IMR-90 (cell line): ENCODE measurements around the gene ACAP1. TPM values are rescaled to one million over a fixed set of nuclear protein-coding genes. Genes with fewer than 3 reads are reported as not detected.
"Not testable (repeated sequence)": the region's sequence is repeated elsewhere in the genome, so short reads cannot be mapped to it uniquely, and the experiment has no call there.

Experiments
- ATAC-seq: fragments of 200-7000 bp; cut with Tn5 transposase; 2 replicates; pipeline ENCODE4 v1.9.1; 2020; ENCODE audit warnings: low read depth, mild to moderate bottlenecking, moderate library complexity
- BruUV-seq: library from RNA; stranded (reverse); fragments of 400-500 nt; replicated peaks from 2 replicates; lab custom pipeline; 2021; lab: Mats Ljungman, UMichigan
- CTCF ChIA-PET: fragments of 300-600 bp; formaldehyde crosslinking; extraction: SDS; loops from one replicate; lab custom pipeline; 2021; ENCODE audit warnings: antibody characterized with exemption; lab: Yijun Ruan, JAX
- POLR2A ChIA-PET: fragments of 300-600 bp; sonication (Branson Sonifier 250); formaldehyde crosslinking; loops from one replicate; lab custom pipeline; 2022; ENCODE audit warnings: antibody characterized with exemption; ENCODE audit not compliant: unreplicated experiment; lab: Charles Lee
- DNase-seq: peaks from one replicate; pipeline ENCODE4 v3.0.0; 2013
- H2AFZ ChIP-seq: replicated peaks from 2 replicates; pipeline ENCODE3; 2013; ENCODE audit warnings: low read length, mild to moderate bottlenecking; ENCODE audit not compliant: poor library complexity
- H2AK5ac ChIP-seq: 2 replicates; pipeline ENCODE4 v1.6.1; 2013; ENCODE audit warnings: low read depth, low read length, inconsistent platforms
- H2AK9ac ChIP-seq: replicated peaks from 2 replicates; pipeline ENCODE3; 2013; ENCODE audit warnings: mild to moderate bottlenecking, low read depth, low read length, moderate library complexity; ENCODE audit not compliant: poor library complexity
- H2BK120ac ChIP-seq: 2 replicates; pipeline ENCODE4 v1.6.1; 2013; ENCODE audit warnings: low read depth, low read length, inconsistent platforms
- H2BK15ac ChIP-seq: 3 replicates; pipeline ENCODE4 v1.6.1; 2013; ENCODE audit warnings: low read depth, low read length, inconsistent platforms
- H2BK20ac ChIP-seq: 2 replicates; pipeline ENCODE4 v1.6.1; 2013; ENCODE audit warnings: low read depth, mild to moderate bottlenecking, inconsistent platforms, low read length, moderate library complexity
- H2BK5ac ChIP-seq: 2 replicates; pipeline ENCODE4 v1.6.1; 2013; ENCODE audit warnings: mild to moderate bottlenecking, low read depth, low read length, inconsistent platforms; ENCODE audit not compliant: poor library complexity, severe bottlenecking
- H3K14ac ChIP-seq: replicated peaks from 2 replicates; pipeline ENCODE4 v1.6.1; 2013; ENCODE audit warnings: low read depth, low read length, inconsistent platforms
- H3K18ac ChIP-seq: 2 replicates; pipeline ENCODE4 v1.6.1; 2013; ENCODE audit warnings: low read depth, low read length, control low read depth
- H3K23ac ChIP-seq: 2 replicates; pipeline ENCODE4 v1.6.1; 2013; ENCODE audit warnings: low read depth, low read length, inconsistent platforms
- H3K27ac ChIP-seq: 2 replicates; pipeline ENCODE4 v1.5.1; 2013; ENCODE audit warnings: mild to moderate bottlenecking, control low read depth, low read length; ENCODE audit not compliant: insufficient read depth
- H3K27me3 ChIP-seq: 2 replicates; pipeline ENCODE4 v1.6.1; 2013; ENCODE audit warnings: low read length; ENCODE audit not compliant: control insufficient read depth, insufficient read depth
- H3K36me3 ChIP-seq: 2 replicates; pipeline ENCODE4 v1.6.1; 2013; ENCODE audit warnings: low read length, mixed read lengths; ENCODE audit not compliant: control insufficient read depth, insufficient read depth
- H3K4ac ChIP-seq: 2 replicates; pipeline ENCODE4 v1.6.1; 2013; ENCODE audit warnings: low read depth, low read length, inconsistent platforms
- H3K4me1 ChIP-seq: 2 replicates; pipeline ENCODE4 v1.6.1; 2013; ENCODE audit warnings: low read length, mixed read lengths; ENCODE audit not compliant: control insufficient read depth, insufficient read depth
- H3K4me2 ChIP-seq: 2 replicates; pipeline ENCODE4 v1.6.1; 2013; ENCODE audit warnings: low read depth, mild to moderate bottlenecking, control low read depth, low read length, moderate library complexity
- H3K4me3 ChIP-seq: 2 replicates; pipeline ENCODE4 v1.5.1; 2013; ENCODE audit warnings: low read depth, mild to moderate bottlenecking, control low read depth, low read length, moderate library complexity; ENCODE audit not compliant: insufficient read depth
- H3K56ac ChIP-seq: 2 replicates; pipeline ENCODE4 v1.6.1; 2013; ENCODE audit warnings: low read length, inconsistent platforms; ENCODE audit not compliant: insufficient read depth; ENCODE audit errors: extremely low read depth
- H3K79me1 ChIP-seq, 2 experiments: 2 replicates each; pipeline ENCODE4 v1.6.1; 2013; ENCODE audit warnings: low read length in 2 of 2, inconsistent platforms in 1 of 2, low read depth in 1 of 2
- H3K9ac ChIP-seq: 2 replicates; pipeline ENCODE4 v1.6.1; 2013; ENCODE audit warnings: low read depth, low read length, control low read depth
- H3K9me1 ChIP-seq: 2 replicates; pipeline ENCODE4 v1.6.1; 2013; ENCODE audit warnings: low read length, inconsistent platforms; ENCODE audit not compliant: insufficient read depth
- H3K9me3 ChIP-seq: 2 replicates; pipeline ENCODE4 v1.6.1; 2013; ENCODE audit warnings: low read length; ENCODE audit not compliant: control insufficient read depth, insufficient read depth
- H4K20me1 ChIP-seq: 2 replicates; pipeline ENCODE4 v1.6.1; 2013; ENCODE audit warnings: low read length, inconsistent platforms; ENCODE audit not compliant: insufficient read depth
- H4K5ac ChIP-seq: 2 replicates; pipeline ENCODE4 v1.6.1; 2013; ENCODE audit warnings: mild to moderate bottlenecking, low read depth, low read length, control low read depth
- H4K8ac ChIP-seq, 2 experiments: 2 replicates each; pipeline ENCODE4 v1.6.1; 2013; ENCODE audit warnings: low read depth in 2 of 2, low read length in 2 of 2, control low read depth in 1 of 2, inconsistent platforms in 1 of 2
- H4K91ac ChIP-seq: 2 replicates; pipeline ENCODE4 v1.6.1; 2013; ENCODE audit warnings: low read depth, low read length, inconsistent platforms; ENCODE audit not compliant: insufficient read depth
- ELK1 ChIP-seq: fragments of 150-350 bp; IDR thresholded peaks from 2 replicates; pipeline ENCODE4 v1.6.1; 2016; ENCODE audit warnings: low read depth, mild to moderate bottlenecking, low read length, moderate library complexity, borderline replicate concordance
- FOS ChIP-seq: fragments of 150-350 bp; IDR thresholded peaks from 2 replicates; pipeline ENCODE4 v1.6.1; 2016; ENCODE audit warnings: low read depth, low read length
- WGBS, 2 experiments: methylation state at CpG; one replicate each; pipeline versions ENCODE4 v1.1.5 to v1.1.7; 2013; ENCODE audit warnings: missing lambda C conversion rate in 2 of 2; ENCODE audit not compliant: insufficient read length in 1 of 2; ENCODE audit errors: extremely low coverage in 2 of 2; 5-methylcytosine and 5-hydroxymethylcytosine counted together
- dilution Hi-C: fragments of 300-500 bp; cut with HindIII; formaldehyde crosslinking; loops from one replicate; pipeline ENCODE4 v1.14.3; 2018; ENCODE audit warnings: low sequenced_read_pairs; ENCODE audit not compliant: unreplicated experiment
- in situ Hi-C: fragments of 300-500 bp; cut with MboI; formaldehyde crosslinking; loops from 3 replicates; pipeline ENCODE4 v1.14.3; 2019; ENCODE audit warnings: low sequenced_read_pairs, inconsistent platforms, mixed read lengths
- intact Hi-C: fragments of 100-400 bp; cut with micrococcal nuclease; formaldehyde crosslinking; loops from 2 replicates; pipeline ENCODE4 v1.10.0; 2022
- polyA plus RNA-seq, 3 experiments: library from polyadenylated mRNA; depleted of rRNA; stranded (reverse); fragments of >200 nt; gene quantifications; 2 replicates each; pipeline ENCODE4 v1.2.3, GENCODE V29; 2012; ENCODE audit warnings: low replicate concordance in 1 of 3
- total RNA-seq: library from RNA; depleted of rRNA; stranded (reverse); fragments of >200 nt; gene quantifications from 2 replicates; pipeline ENCODE4 v1.2.3, GENCODE V29; 2012
- TF ChIP-seq, protein P1 (sequence below): fragments of 150-350 bp; IDR thresholded peaks from 2 replicates; pipeline ENCODE4 v1.6.1; 2017; ENCODE audit warnings: mild to moderate bottlenecking, antibody characterized with exemption, low read length, low read depth

The ACAP1 gene
- total and polyA plus RNA-seq, 2 of the 4 experiments (the other 2 are of a cell fraction) = under 0.01 to 2.1 TPM

DNA sequence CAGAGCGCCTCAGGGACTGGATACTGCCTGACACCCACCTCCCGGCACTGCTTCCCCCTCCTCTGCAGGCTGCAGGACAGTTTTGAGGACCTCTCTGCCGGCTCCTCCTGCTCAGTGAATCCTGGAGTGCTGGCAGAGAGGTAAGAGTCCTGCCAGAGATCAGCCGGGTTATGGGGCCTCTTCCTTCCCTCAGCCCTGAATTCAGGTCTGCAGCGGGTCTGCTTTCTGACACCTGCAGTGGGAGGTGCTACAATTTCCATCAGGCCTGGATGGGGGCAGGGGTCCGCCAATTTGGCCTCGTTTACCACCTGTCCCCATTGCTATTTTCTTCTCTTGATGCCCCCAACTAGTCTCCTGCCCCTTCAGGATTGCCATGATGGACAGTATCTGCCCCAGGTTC is 4.2 kb upstream of the ACAP1 start:
- H3K9me1 ChIP-seq = peaks cover 6% of the 10 kb centered on the region; the same call in 1 of the 2 replicates

DNA sequence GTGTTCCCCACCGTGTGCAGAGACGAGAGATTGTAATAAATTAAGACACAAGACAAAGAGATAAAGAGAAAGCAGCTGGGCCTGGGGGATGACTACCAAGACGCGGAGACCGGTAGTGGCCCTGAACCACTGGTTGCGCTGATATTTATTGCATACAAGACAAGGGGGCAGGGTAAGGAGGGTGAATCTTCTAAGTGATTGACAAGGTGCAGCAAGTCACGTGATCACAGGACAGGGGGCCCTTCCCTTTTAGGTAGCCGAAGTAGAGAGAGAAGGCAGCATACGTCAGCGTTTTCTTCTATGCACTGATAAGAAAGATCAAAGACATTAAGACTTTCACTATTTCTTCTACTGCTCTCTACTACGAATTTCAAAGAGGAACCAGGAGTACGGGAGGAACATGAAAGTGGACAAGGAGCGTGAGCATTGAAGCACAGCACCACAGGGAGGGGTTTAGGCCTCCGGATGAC is 3.7 kb upstream of the ACAP1 start:
- H4K8ac ChIP-seq, H3K56ac ChIP-seq, intact Hi-C loops, H3K9ac ChIP-seq, BruUV-seq, H3K36me3 ChIP-seq, H3K27ac ChIP-seq, H2AK5ac ChIP-seq, H3K4me3 ChIP-seq, H3K18ac ChIP-seq, H2BK120ac ChIP-seq, H2AK9ac ChIP-seq, POLR2A ChIA-PET, dilution Hi-C loops, H3K14ac ChIP-seq, H2BK20ac ChIP-seq, H3K23ac ChIP-seq, DNase-seq, H3K27me3 ChIP-seq, H3K9me1 ChIP-seq, H4K20me1 ChIP-seq, H3K4me1 ChIP-seq, H3K9me3 ChIP-seq, CTCF ChIA-PET, H4K91ac ChIP-seq, H2BK15ac ChIP-seq, H4K5ac ChIP-seq, H3K4me2 ChIP-seq, H2AFZ ChIP-seq, H2BK5ac ChIP-seq, H3K4ac ChIP-seq, ATAC-seq: not testable (repeated sequence)
- 57% methylated on average over 7 of the region's 14 CpGs; no CpG with 5 or more reads in 1 of the 2 experiments for WGBS, 2 experiments
- peaks cover 10 to 13% of the 10 kb centered on the region in 2 experiments; a peak in 3 of 4 replicates for H3K79me1 ChIP-seq
- in situ Hi-C loops = loop anchor here (5.0 kb wide), 1 partner anchor 55 kb away; no protein-coding TSS in a partner anchor

More for the DNA sequence above, 4.2 kb upstream of the ACAP1 start:
- H3K9me3 ChIP-seq = no peaks in the 10 kb centered on the region
- H2BK15ac ChIP-seq = no peak overlapping the region
- peaks cover 10 to 16% of the 10 kb centered on the region in 2 experiments; a peak in 3 of 4 replicates for H3K79me1 ChIP-seq
- in situ Hi-C loops (loop anchor here (5.0 kb wide), 1 partner anchor 55 kb away; no protein-coding TSS in a partner anchor), intact Hi-C loops (no loop called here), dilution Hi-C loops (no loop called here)
- H3K18ac ChIP-seq = no peak overlapping the region
- H3K14ac ChIP-seq = no peak overlapping the region
- H2BK120ac ChIP-seq = no peak overlapping the region
- H4K20me1 ChIP-seq = no peaks in the 10 kb centered on the region
- DNase-seq (no peak), ATAC-seq (no peak)
- H3K27ac ChIP-seq = no peak overlapping the region
- H3K36me3 ChIP-seq = no peaks in the 10 kb centered on the region
- no peak overlapping the region for H4K91ac ChIP-seq
- POLR2A ChIA-PET = no interaction called here
- BruUV-seq = no TSS peak
- H3K9ac ChIP-seq = no peak overlapping the region
- no peak overlapping the region for H2AK9ac ChIP-seq
- H2AFZ ChIP-seq = no peak overlapping the region
- CTCF ChIA-PET = no interaction called here
- no peak overlapping the region for H2BK20ac ChIP-seq
- H3K56ac ChIP-seq = no peak overlapping the region
- H2AK5ac ChIP-seq = no peak overlapping the region
- no peak overlapping the region for H4K5ac ChIP-seq
- H3K23ac ChIP-seq = no peak overlapping the region
- H3K4ac ChIP-seq = no peak overlapping the region
- no peak overlapping the region for H2BK5ac ChIP-seq
- peaks cover 9% of the 10 kb centered on the region for H3K27me3 ChIP-seq
- WGBS, 2 experiments = 28% methylated on average over 2 of the region's 7 CpGs; no CpG with 5 or more reads in 1 of the 2 experiments
- TF ChIP-seq, protein P1, sequence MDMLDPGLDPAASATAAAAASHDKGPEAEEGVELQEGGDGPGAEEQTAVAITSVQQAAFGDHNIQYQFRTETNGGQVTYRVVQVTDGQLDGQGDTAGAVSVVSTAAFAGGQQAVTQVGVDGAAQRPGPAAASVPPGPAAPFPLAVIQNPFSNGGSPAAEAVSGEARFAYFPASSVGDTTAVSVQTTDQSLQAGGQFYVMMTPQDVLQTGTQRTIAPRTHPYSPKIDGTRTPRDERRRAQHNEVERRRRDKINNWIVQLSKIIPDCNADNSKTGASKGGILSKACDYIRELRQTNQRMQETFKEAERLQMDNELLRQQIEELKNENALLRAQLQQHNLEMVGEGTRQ = no peak
- TF ChIP-seq ELK1 (no peak), FOS (no peak)
- H3K4me1 ChIP-seq = peaks cover 5% of the 10 kb centered on the region; the same call in 1 of the 2 replicates
- no peak overlapping the region for H3K4me3 ChIP-seq
- no peak overlapping the region for H3K4me2 ChIP-seq
- H4K8ac ChIP-seq = no peak overlapping the region
